Memory B cell (primary cell): ENCODE data around the gene CFAP57.

Experiments
- ATAC-seq: fragments of 150-1000 bp; cut with Tn5 transposase; 2 replicates; pipeline ENCODE4 v1.10.0; 2021; ENCODE audit warnings: low read depth, mild to moderate bottlenecking, moderate library complexity
- DNase-seq, 2 donors: peaks; one replicate each; pipeline ENCODE4 v3.0.0; 2022; ENCODE audit warnings: low spot score in 2 of 2
- H3K27ac Mint-ChIP-seq: one replicate; pipeline ENCODE4 v1.8.0; 2022; ENCODE audit warnings: mild to moderate bottlenecking, moderate library complexity, mixed read lengths
- H3K27me3 Mint-ChIP-seq: one replicate; pipeline ENCODE4 v1.8.0; 2022; ENCODE audit warnings: mixed read lengths
- H3K36me3 Mint-ChIP-seq: one replicate; pipeline ENCODE4 v1.8.0; 2022; ENCODE audit warnings: mild to moderate bottlenecking, mixed read lengths
- H3K4me1 Mint-ChIP-seq: one replicate; pipeline ENCODE4 v1.8.0; 2022; ENCODE audit warnings: mixed read lengths
- H3K4me3 Mint-ChIP-seq: one replicate; pipeline ENCODE4 v1.8.0; 2022; ENCODE audit warnings: mild to moderate bottlenecking, moderate library complexity, mixed read lengths
- H3K9me3 Mint-ChIP-seq: one replicate; pipeline ENCODE4 v1.8.0; 2022; ENCODE audit warnings: mixed read lengths

The CFAP57 gene

DNA sequence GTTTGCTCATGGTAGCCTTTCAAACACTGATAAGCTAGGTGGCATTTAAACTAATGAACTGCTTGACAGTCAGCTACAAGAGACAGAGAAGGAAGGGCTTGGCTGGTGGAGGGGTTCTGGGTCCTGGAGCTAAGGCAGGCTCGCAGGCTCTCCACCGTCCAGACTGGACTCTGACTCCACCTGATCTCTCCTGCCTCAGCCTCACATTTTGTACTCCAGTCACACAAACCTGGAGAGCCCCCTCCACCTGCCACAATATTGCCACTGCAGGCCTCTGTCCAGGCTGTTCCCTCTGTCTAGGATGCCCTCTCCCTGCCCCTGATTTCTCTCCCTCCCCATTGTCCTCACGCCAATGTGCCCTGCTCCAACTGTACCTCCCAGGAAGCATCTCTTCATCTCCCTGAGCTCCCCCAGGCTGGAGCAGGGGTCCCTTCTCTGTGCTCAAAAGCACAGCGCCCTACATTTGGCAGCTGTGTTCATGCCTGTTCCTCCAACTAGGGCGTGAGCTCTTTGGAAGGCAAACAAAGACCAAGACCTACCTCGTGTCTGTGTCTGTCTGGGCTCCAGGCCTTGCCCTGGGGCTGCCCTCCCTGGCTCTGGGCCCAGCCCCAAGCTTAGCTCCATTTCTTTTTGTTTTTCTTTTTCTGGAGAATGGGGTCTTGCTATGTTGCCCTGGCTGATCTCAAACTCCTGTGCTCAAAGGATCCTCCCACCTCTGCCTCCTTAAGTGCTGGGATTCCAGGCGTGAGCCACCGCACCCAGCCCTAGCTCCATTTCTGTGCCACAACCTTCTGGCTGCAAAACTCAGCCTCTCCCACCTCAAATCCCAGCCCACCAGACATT lies 131.6 kb downstream of the CFAP57 start:
- no peak for ATAC-seq
- Mint-ChIP-seq H3K36me3 (no peaks in the 10 kb centered on the region), H3K4me1 (peaks cover 6% of the 10 kb centered on the region), H3K9me3 (no peaks in the 10 kb centered on the region), H3K4me3 (no peak overlapping the region), H3K27me3 (peaks cover 28% of the 10 kb centered on the region), H3K27ac (no peak overlapping the region)
- no peak for DNase-seq
